ENCODE results near the gene CAV1. TPM values are rescaled to one million over a fixed set of nuclear protein-coding genes. Genes with fewer than 3 reads are reported as not detected.

The CAV1 gene
- total RNA-seq, 1 donor from 2014 or later = 6.1 TPM

- ATAC-seq (ENCODE audit: low read depth) = no peak
- H3K4me3 Mint-ChIP-seq = no peak overlapping the region
- no peaks in the 10 kb centered on the region for H3K36me3 Mint-ChIP-seq (ENCODE audit: low read depth)
- POLR2A ChIA-PET = interaction anchor here (1.0 kb wide), 1 partner anchor 195 kb away, joined by 3 read pairs; no protein-coding TSS in a partner anchor
- H3K4me1 Mint-ChIP-seq = peaks cover 20% of the 10 kb centered on the region
- H3K27ac Mint-ChIP-seq = no peak overlapping the region
- intact Hi-C loops (cut with micrococcal nuclease) = loop anchor here (2.0 to 10.0 kb wide), 2 partner anchors 79 to 533 kb away; no protein-coding TSS in a partner anchor
- CTCF ChIA-PET = interaction anchor here (0.7 to 4.9 kb wide), 32 partner anchors 10 to 459 kb away, joined by 3 to 79 read pairs (median 6); partner anchors contain the start of genes CAV1 and MET
- TF ChIP-seq, protein P1, sequence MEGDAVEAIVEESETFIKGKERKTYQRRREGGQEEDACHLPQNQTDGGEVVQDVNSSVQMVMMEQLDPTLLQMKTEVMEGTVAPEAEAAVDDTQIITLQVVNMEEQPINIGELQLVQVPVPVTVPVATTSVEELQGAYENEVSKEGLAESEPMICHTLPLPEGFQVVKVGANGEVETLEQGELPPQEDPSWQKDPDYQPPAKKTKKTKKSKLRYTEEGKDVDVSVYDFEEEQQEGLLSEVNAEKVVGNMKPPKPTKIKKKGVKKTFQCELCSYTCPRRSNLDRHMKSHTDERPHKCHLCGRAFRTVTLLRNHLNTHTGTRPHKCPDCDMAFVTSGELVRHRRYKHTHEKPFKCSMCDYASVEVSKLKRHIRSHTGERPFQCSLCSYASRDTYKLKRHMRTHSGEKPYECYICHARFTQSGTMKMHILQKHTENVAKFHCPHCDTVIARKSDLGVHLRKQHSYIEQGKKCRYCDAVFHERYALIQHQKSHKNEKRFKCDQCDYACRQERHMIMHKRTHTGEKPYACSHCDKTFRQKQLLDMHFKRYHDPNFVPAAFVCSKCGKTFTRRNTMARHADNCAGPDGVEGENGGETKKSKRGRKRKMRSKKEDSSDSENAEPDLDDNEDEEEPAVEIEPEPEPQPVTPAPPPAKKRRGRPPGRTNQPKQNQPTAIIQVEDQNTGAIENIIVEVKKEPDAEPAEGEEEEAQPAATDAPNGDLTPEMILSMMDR (IDR thresholded peaks at IDR 0.05) = no peak
- H3K27me3 Mint-ChIP-seq = peaks cover 13% of the 10 kb centered on the region
- H3K9me3 Mint-ChIP-seq = no peaks in the 10 kb centered on the region
- DNase-seq = no peak
Observed at GRCh38 chr7:116592041-116592355, 67.2 kb downstream of the CAV1 start.

GRCh38 chr7:116592445-116592844 lies 67.6 kb downstream of the CAV1 start:
- H3K36me3 Mint-ChIP-seq (ENCODE audit: low read depth) = no peaks in the 10 kb centered on the region
- ChIA-PET POLR2A (interaction anchor here (1.0 kb wide), 1 partner anchor 194 kb away, joined by 3 read pairs; no protein-coding TSS in a partner anchor), CTCF (interaction anchor here (0.7 to 4.9 kb wide), 30 partner anchors 10 to 459 kb away, joined by 3 to 79 read pairs (median 6); partner anchors contain the start of genes CAV1 and MET)
- peaks cover 20% of the 10 kb centered on the region for H3K4me1 Mint-ChIP-seq
- H3K4me3 Mint-ChIP-seq = peak overlapping the region; percentile 44
- no peak overlapping the region for H3K27ac Mint-ChIP-seq
- TF ChIP-seq, protein P1 (IDR thresholded peaks at IDR 0.05) = no peak
- no peak for DNase-seq
- ATAC-seq (ENCODE audit: low read depth) = peak; percentile 34
- peaks cover 13% of the 10 kb centered on the region for H3K27me3 Mint-ChIP-seq
- intact Hi-C loops (cut with micrococcal nuclease) = loop anchor here (2.0 to 10.0 kb wide), 2 partner anchors 78 to 532 kb away; no protein-coding TSS in a partner anchor
- no peaks in the 10 kb centered on the region for H3K9me3 Mint-ChIP-seq

GRCh38 chr7:116593359-116594075 lies 68.7 kb downstream of the CAV1 start:
- intact Hi-C loops (cut with micrococcal nuclease) = loop anchor here (2.0 to 10.0 kb wide), 2 partner anchors 77 to 531 kb away; no protein-coding TSS in a partner anchor
- no peak for DNase-seq
- H3K36me3 Mint-ChIP-seq (ENCODE audit: low read depth) = no peaks in the 10 kb centered on the region
- ATAC-seq (ENCODE audit: low read depth) = no peak
- TF ChIP-seq, protein P1 (IDR thresholded peaks at IDR 0.05) = no peak
- no peak overlapping the region for H3K4me3 Mint-ChIP-seq
- POLR2A ChIA-PET = no interaction called here
- peaks cover 16% of the 10 kb centered on the region for H3K27me3 Mint-ChIP-seq
- H3K9me3 Mint-ChIP-seq = no peaks in the 10 kb centered on the region
- H3K27ac Mint-ChIP-seq = no peak overlapping the region
- CTCF ChIA-PET = interaction anchor here (0.7 to 4.9 kb wide), 6 partner anchors 10 to 455 kb away, joined by 3 to 79 read pairs (median 5); no protein-coding TSS in a partner anchor
- peaks cover 16% of the 10 kb centered on the region for H3K4me1 Mint-ChIP-seq

DNA sequence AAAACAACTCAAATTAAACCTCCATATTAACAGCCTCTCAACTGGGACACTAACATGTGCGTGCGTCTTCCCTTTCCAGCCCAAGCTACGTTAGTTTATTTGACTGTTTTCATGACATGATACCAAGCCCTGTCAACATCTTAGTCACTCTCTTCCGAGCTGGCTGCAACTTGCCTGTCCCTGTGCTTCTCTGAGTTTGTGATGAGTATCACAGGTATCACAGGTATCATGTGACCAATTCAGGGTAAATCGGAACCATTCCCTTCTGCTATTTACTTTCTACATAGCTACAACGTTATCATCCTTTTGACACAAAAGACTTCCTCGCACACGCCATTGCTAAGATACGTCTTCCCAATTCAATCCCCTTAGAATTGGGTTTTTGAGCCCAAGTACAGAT lies 70.2 kb downstream of the CAV1 start:
- H3K27ac Mint-ChIP-seq = no peak overlapping the region
- POLR2A ChIA-PET = no interaction called here
- no peaks in the 10 kb centered on the region for H3K36me3 Mint-ChIP-seq (ENCODE audit: low read depth)
- CTCF ChIA-PET = interaction anchor here (1.8 to 2.2 kb wide), 2 partner anchors 191 to 336 kb away, joined by 6 to 7 read pairs; no protein-coding TSS in a partner anchor
- H3K27me3 Mint-ChIP-seq = peaks cover 15% of the 10 kb centered on the region
- H3K4me3 Mint-ChIP-seq = no peak overlapping the region
- DNase-seq (no peak), ATAC-seq (ENCODE audit: low read depth) (no peak)
- intact Hi-C loops (cut with micrococcal nuclease) = loop anchor here (10.0 kb wide), 1 partner anchor 530 kb away; no protein-coding TSS in a partner anchor
- TF ChIP-seq, protein P1 (IDR thresholded peaks at IDR 0.05) = no peak
- H3K4me1 Mint-ChIP-seq = peaks cover 12% of the 10 kb centered on the region
- no peaks in the 10 kb centered on the region for H3K9me3 Mint-ChIP-seq

- Mint-ChIP-seq H3K9me3 (no peaks in the 10 kb centered on the region), H3K27ac (no peak overlapping the region), H3K4me1 (peaks cover 7% of the 10 kb centered on the region), H3K4me3 (no peak overlapping the region), H3K27me3 (peaks cover 12% of the 10 kb centered on the region), H3K36me3 (ENCODE audit: low read depth) (no peaks in the 10 kb centered on the region)
- intact Hi-C loops (cut with micrococcal nuclease) = loop anchor here (10.0 kb wide), 1 partner anchor 527 kb away; no protein-coding TSS in a partner anchor
- TF ChIP-seq, protein P1 (IDR thresholded peaks at IDR 0.05) = no peak
- ChIA-PET CTCF (interaction anchor here (1.7 kb wide), 1 partner anchor 339 kb away, joined by 4 read pairs; no protein-coding TSS in a partner anchor), POLR2A (no interaction called here)
- DNase-seq = no peak
- no peak for ATAC-seq (ENCODE audit: low read depth)
Observed at GRCh38 chr7:116597384-116597783, 72.5 kb downstream of the CAV1 start.

Data from activated B cell treated with CpG ODN at 0.5 μM for 24 hours (primary cell).